GM12891 (cell line): ENCODE data around the gene JCAD.

ENCODE experiments used
- DNase-seq: peaks from one replicate; pipeline ENCODE4 v3.0.0; 2011; ENCODE audit warnings: low spot score; ENCODE audit not compliant: insufficient read length
- FAIRE-seq: peaks from 2 replicates; lab custom pipeline; 2011; peaks lifted over from hg19 to GRCh38; lab: Jason Lieb, UNC
- PAX5 ChIP-seq: IDR thresholded peaks from 2 replicates; pipeline ENCODE4 v1.6.1; 2011; ENCODE audit warnings: low read length, moderate library complexity, mild to moderate bottlenecking; ENCODE audit not compliant: insufficient read depth, severe bottlenecking
- POLR2A ChIP-seq: IDR thresholded peaks from 2 replicates; pipeline ENCODE4 v1.6.1; 2011; ENCODE audit warnings: low read depth, low read length, control low read depth
- POLR2AphosphoS5 ChIP-seq: IDR thresholded peaks from 2 replicates; pipeline ENCODE4 v1.6.1; 2011; ENCODE audit warnings: low read depth, low read length, control low read depth
- POU2F2 ChIP-seq: IDR thresholded peaks from 2 replicates; pipeline ENCODE4 v1.6.1; 2011; ENCODE audit warnings: low read depth, mild to moderate bottlenecking, control low read depth, low read length, moderate library complexity
- SPI1 ChIP-seq: IDR thresholded peaks from 2 replicates; pipeline ENCODE4 v1.6.1; 2011; ENCODE audit warnings: low read depth, low read length, control low read depth
- TAF1 ChIP-seq: IDR thresholded peaks from 2 replicates; pipeline ENCODE4 v1.6.1; 2011; ENCODE audit warnings: low read depth, low read length, control low read depth

Gene JCAD

GRCh38 chr10:29970576-29970975, 88.8 kb downstream of the JCAD start:
- TF ChIP-seq PAX5, result no peak
- no peak for TF ChIP-seq POU2F2
- TF ChIP-seq TAF1, result no peak
- no peak for TF ChIP-seq POLR2AphosphoS5
- TF ChIP-seq POLR2A, result no peak
- TF ChIP-seq SPI1, result no peak
- FAIRE-seq, result no peak
- DNase-seq, result no peak

- no peak for TF ChIP-seq PAX5
- TF ChIP-seq TAF1, result no peak
- TF ChIP-seq POLR2AphosphoS5, result no peak
- no peak for TF ChIP-seq SPI1
- TF ChIP-seq POLR2A, result no peak
- no peak for TF ChIP-seq POU2F2
- DNase-seq, result no peak
- no peak for FAIRE-seq
Measured at GRCh38 chr10:29970012-29970396, 89.4 kb downstream of the JCAD start.

DNA sequence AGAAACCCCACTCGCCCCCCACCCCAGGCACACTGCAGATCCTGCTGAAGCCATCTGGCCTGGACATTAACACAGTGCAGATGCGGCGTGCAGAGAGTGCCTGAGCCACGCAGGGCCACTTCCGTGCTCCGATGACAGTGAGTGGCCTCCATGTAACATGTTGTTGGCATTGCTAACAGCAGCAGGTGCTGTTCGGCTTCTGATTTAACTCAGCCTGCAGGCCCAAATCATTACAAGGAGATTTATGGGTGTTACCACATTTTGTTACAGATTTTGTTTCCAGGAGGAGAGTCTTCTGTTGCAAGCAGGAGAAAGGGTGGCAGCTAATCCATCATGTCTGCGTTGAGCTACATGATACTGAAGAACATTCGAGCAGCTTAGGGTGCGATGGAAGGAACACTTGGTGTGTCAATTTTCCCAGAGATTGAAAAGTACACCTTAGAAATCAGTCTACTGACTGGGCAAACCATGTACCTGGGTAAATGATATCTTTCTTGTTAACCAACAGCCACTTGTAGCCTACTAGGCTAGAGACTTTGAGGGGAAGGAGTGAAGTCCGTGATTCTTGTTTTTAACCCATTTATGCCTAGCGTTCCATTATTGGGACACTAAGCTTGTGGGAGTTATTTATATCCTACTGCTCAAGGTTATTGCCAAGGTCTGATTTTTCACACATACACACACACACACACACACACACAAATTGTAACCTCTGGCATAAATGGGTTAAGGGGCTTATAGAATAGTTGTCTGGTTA, 90.0 kb downstream of the JCAD start:
- no peak for FAIRE-seq
- DNase-seq, result no peak
- TF ChIP-seq POLR2A, result no peak
- TF ChIP-seq TAF1, result no peak
- TF ChIP-seq POU2F2, result no peak
- TF ChIP-seq SPI1, result no peak
- TF ChIP-seq POLR2AphosphoS5, result no peak
- no peak for TF ChIP-seq PAX5

- TF ChIP-seq POU2F2, result no peak
- no peak for TF ChIP-seq TAF1
- no peak for TF ChIP-seq PAX5
- no peak for TF ChIP-seq SPI1
- no peak for TF ChIP-seq POLR2A
- TF ChIP-seq POLR2AphosphoS5, result no peak
- DNase-seq (no peak), FAIRE-seq (peak; percentile 60)
Measured at GRCh38 chr10:29968585-29968984, 90.8 kb downstream of the JCAD start.

- TF ChIP-seq POU2F2 (no peak), TAF1 (no peak), POLR2AphosphoS5 (no peak), PAX5 (no peak), SPI1 (no peak), POLR2A (no peak)
- FAIRE-seq, result no peak
Measured at GRCh38 chr10:29966269-29966668, 93.1 kb downstream of the JCAD start.

More at GRCh38 chr10:29966269-29966668, 93.1 kb downstream of the JCAD start:
- DNase-seq, result no peak
